ENCODE results near the gene PYCARD. TPM values are rescaled to one million over a fixed set of nuclear protein-coding genes. Genes with fewer than 3 reads are reported as not detected.
A peak's percentile ranks its signal among the peaks of the same experiment; 100 is the strongest.

The PYCARD gene
- total and polyA plus RNA-seq, 2 donors (not counting 3 experiments of a cell fraction or from before 2014, with no cell fraction given) = 19.1 to 40.1 TPM

DNA sequence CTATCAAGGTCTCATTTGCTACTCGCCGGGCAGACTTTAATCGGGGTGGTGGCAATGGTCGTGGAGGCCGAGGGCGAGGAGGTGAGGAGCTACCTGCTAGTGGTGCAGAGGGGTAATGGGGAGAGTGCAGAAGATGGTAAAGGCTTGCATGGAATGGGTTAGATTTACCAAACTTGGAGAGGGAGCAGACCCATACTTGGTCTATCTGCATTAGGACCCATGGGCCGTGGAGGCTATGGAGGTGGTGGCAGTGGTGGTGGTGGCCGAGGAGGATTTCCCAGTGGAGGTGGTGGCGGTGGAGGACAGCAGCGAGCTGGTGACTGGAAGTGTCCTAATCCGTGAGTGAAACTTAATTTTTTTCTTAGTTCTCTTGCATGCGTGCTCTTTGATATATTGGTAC lies 12.5 kb downstream of the PYCARD start:
- dilution Hi-C loops (cut with MboI; ENCODE audit: extremely low pct_ligation_motif_present, low sequenced_read_pairs) = no loop called here

DNA sequence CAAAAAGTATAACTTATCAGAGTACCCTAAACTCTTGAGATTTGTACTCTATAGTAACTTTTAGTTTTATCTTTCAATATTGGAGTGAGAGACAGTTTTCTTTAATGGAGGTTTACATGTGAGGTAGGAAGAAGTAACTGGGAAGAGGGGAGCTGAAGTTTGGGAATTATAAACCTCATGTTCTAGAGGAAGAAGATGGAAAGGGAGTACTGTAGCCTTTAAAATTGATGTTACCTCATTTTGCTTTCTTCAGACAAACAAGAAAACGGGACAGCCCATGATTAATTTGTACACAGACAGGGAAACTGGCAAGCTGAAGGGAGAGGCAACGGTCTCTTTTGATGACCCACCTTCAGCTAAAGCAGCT lies 13.2 kb downstream of the PYCARD start:
- dilution Hi-C loops (cut with MboI; ENCODE audit: extremely low pct_ligation_motif_present, low sequenced_read_pairs) (no loop called here), intact Hi-C loops (cut with micrococcal nuclease) (no loop called here)
- FAIRE-seq (peak; percentile 28), DNase-seq (ENCODE audit: low read depth, low spot score) (no peak)
- ChIA-PET CTCF (interaction anchor here (1.8 kb wide), 1 partner anchor 144 kb away, joined by 3 read pairs; no protein-coding TSS in a partner anchor), POLR2A (interaction anchor here (1.8 kb wide), 1 partner anchor 9 kb away, joined by 5 read pairs; the partner anchor contains the start of gene FUS)
- no peak overlapping the region for H3K4me3 ChIP-seq (replicated peaks in 1 of 3; ENCODE audit: insufficient read depth in 1 of 3, low read depth in 1 of 3, low read length in 3 of 3)
- no TSS peak for BruUV-seq (replicated peaks)
- peaks cover 9% of the 10 kb centered on the region for H4K20me1 ChIP-seq (replicated peaks; ENCODE audit: control insufficient read depth, extremely low read depth, insufficient read depth, low read length)
- H3K9me1 ChIP-seq (replicated peaks; ENCODE audit: control insufficient read depth, extremely low read depth, insufficient read depth, low read length) = no peaks in the 10 kb centered on the region
- no peak overlapping the region for H3K27ac ChIP-seq (ENCODE audit: insufficient read depth, low read depth, low read length)
- H3K4me2 ChIP-seq (ENCODE audit: insufficient read depth, low read length) = no peak overlapping the region
- peaks cover 77 to 82% of the 10 kb centered on the region in 2 experiments for H3K36me3 ChIP-seq (ENCODE audit: control insufficient read depth in 2 of 2, extremely low read depth in 1 of 2, insufficient read depth in 2 of 2, low read length in 2 of 2)
- TF ChIP-seq FOS (IDR thresholded peaks at IDR 0.05; ENCODE audit: borderline replicate concordance, insufficient read depth, low read length) = no peak
- TF ChIP-seq GATA2 (IDR thresholded peaks at IDR 0.05; ENCODE audit: insufficient read depth, insufficient read length, low read depth, low read length) = no peak
- no peak for TF ChIP-seq EZH2 (IDR thresholded peaks at IDR 0.05; ENCODE audit: borderline replicate concordance, low read depth, low read length, severe bottlenecking)
- TF ChIP-seq, protein P1, sequence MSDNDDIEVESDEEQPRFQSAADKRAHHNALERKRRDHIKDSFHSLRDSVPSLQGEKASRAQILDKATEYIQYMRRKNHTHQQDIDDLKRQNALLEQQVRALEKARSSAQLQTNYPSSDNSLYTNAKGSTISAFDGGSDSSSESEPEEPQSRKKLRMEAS (IDR thresholded peaks at IDR 0.05; ENCODE audit: insufficient read depth, insufficient read length) = no peak
- no peak for TF ChIP-seq POLR2AphosphoS5 (IDR thresholded peaks at IDR 0.05; ENCODE audit: insufficient read depth, low read depth, low read length)
- TF ChIP-seq POLR2A (IDR thresholded peaks at IDR 0.05; ENCODE audit: low read depth, low read length) = no peak
- no peak for TF ChIP-seq MYC (IDR thresholded peaks at IDR 0.05; ENCODE audit: low read depth, low read length)
- TF ChIP-seq JUN (IDR thresholded peaks at IDR 0.05; ENCODE audit: borderline replicate concordance, insufficient read depth, insufficient read length, low read depth) = no peak
- TF ChIP-seq, protein P2, sequence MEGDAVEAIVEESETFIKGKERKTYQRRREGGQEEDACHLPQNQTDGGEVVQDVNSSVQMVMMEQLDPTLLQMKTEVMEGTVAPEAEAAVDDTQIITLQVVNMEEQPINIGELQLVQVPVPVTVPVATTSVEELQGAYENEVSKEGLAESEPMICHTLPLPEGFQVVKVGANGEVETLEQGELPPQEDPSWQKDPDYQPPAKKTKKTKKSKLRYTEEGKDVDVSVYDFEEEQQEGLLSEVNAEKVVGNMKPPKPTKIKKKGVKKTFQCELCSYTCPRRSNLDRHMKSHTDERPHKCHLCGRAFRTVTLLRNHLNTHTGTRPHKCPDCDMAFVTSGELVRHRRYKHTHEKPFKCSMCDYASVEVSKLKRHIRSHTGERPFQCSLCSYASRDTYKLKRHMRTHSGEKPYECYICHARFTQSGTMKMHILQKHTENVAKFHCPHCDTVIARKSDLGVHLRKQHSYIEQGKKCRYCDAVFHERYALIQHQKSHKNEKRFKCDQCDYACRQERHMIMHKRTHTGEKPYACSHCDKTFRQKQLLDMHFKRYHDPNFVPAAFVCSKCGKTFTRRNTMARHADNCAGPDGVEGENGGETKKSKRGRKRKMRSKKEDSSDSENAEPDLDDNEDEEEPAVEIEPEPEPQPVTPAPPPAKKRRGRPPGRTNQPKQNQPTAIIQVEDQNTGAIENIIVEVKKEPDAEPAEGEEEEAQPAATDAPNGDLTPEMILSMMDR (IDR thresholded peaks at IDR 0.05; ENCODE audit: extremely low read depth in 1 of 2, insufficient read depth in 1 of 2, low read depth in 1 of 2, low read length in 2 of 2) = no peak
- H3K79me2 ChIP-seq (ENCODE audit: control insufficient read depth, insufficient read depth, low read length) = peaks cover 65% of the 10 kb centered on the region
- H2AFZ ChIP-seq (ENCODE audit: low read depth, low read length) = no peak overlapping the region
- no peaks in the 10 kb centered on the region for H3K4me1 ChIP-seq (ENCODE audit: control insufficient read depth, extremely low read depth, insufficient read depth, low read length)
- no peaks in the 10 kb centered on the region for H3K9me3 ChIP-seq (replicated peaks; ENCODE audit: control insufficient read depth, insufficient read depth, low read length)
- H3K9ac ChIP-seq (replicated peaks; ENCODE audit: extremely low read depth, insufficient read depth, low read length) = no peak overlapping the region
- H3K27me3 ChIP-seq (ENCODE audit: control insufficient read depth in 2 of 2, insufficient read depth in 2 of 2, low read length in 2 of 2) = no peaks in the 10 kb centered on the region

More for the DNA sequence above, 12.5 kb downstream of the PYCARD start:
- Histone ChIP-seq H3K36me3 (ENCODE audit: control insufficient read depth in 2 of 2, extremely low read depth in 1 of 2, insufficient read depth in 2 of 2, low read length in 2 of 2) (peaks cover 75 to 85% of the 10 kb centered on the region in 2 experiments), H3K4me2 (ENCODE audit: insufficient read depth, low read length) (no peak overlapping the region), H3K79me2 (ENCODE audit: control insufficient read depth, insufficient read depth, low read length) (peaks cover 59% of the 10 kb centered on the region), H3K9me1 (replicated peaks; ENCODE audit: control insufficient read depth, extremely low read depth, insufficient read depth, low read length) (no peaks in the 10 kb centered on the region), H3K27me3 (ENCODE audit: control insufficient read depth in 2 of 2, insufficient read depth in 2 of 2, low read length in 2 of 2) (no peaks in the 10 kb centered on the region), H2AFZ (ENCODE audit: low read depth, low read length) (no peak overlapping the region), H3K9me3 (replicated peaks; ENCODE audit: control insufficient read depth, insufficient read depth, low read length) (no peaks in the 10 kb centered on the region), H3K4me3 (replicated peaks in 1 of 3; ENCODE audit: insufficient read depth in 1 of 3, low read depth in 1 of 3, low read length in 3 of 3) (no peak overlapping the region), H3K9ac (replicated peaks; ENCODE audit: extremely low read depth, insufficient read depth, low read length) (no peak overlapping the region), H4K20me1 (replicated peaks; ENCODE audit: control insufficient read depth, extremely low read depth, insufficient read depth, low read length) (peaks cover 12% of the 10 kb centered on the region), H3K4me1 (ENCODE audit: control insufficient read depth, extremely low read depth, insufficient read depth, low read length) (no peaks in the 10 kb centered on the region), H3K27ac (ENCODE audit: insufficient read depth, low read depth, low read length) (no peak overlapping the region)
- intact Hi-C loops (cut with micrococcal nuclease) = no loop called here
- ChIA-PET POLR2A (interaction anchor here (1.8 kb wide), 1 partner anchor 10 kb away, joined by 5 read pairs; the partner anchor contains the start of gene FUS), CTCF (interaction anchor here (1.8 kb wide), 1 partner anchor 143 kb away, joined by 3 read pairs; no protein-coding TSS in a partner anchor)
- no TSS peak for BruUV-seq (replicated peaks)
- DNase-seq (ENCODE audit: low read depth, low spot score) = no peak
- FAIRE-seq = no peak
- TF ChIP-seq FOS (IDR thresholded peaks at IDR 0.05; ENCODE audit: borderline replicate concordance, insufficient read depth, low read length) (no peak), GATA2 (IDR thresholded peaks at IDR 0.05; ENCODE audit: insufficient read depth, insufficient read length, low read depth, low read length) (no peak), MYC (IDR thresholded peaks at IDR 0.05; ENCODE audit: low read depth, low read length) (no peak), POLR2AphosphoS5 (IDR thresholded peaks at IDR 0.05; ENCODE audit: insufficient read depth, low read depth, low read length) (no peak)
